HL-60 (cell line): ENCODE measurements around the gene CCDC117.

Source experiments
- DNase-seq, 2 experiments: peaks; one replicate each; pipeline ENCODE4 v3.0.0-alpha.2; 2010 to 2020; ENCODE audit warnings: low read depth in 1 of 2, low spot score in 1 of 2
- H3K27ac ChIP-seq: fragments of 250-450 bp; sonication (Bioruptor Pico); replicated peaks from 2 replicates; pipeline ENCODE4 v1.5.1; 2020; ENCODE audit warnings: mild to moderate bottlenecking, moderate library complexity
- H3K27me3 ChIP-seq: fragments of 250-450 bp; sonication (Bioruptor Pico); 2 replicates; pipeline ENCODE4 v1.5.1; 2021; ENCODE audit warnings: mild to moderate bottlenecking, moderate library complexity; ENCODE audit not compliant: insufficient read depth, poor library complexity, severe bottlenecking
- H3K4me3 ChIP-seq: replicated peaks from 2 replicates; pipeline ENCODE4 v1.5.1; 2011; ENCODE audit warnings: mild to moderate bottlenecking, control low read depth, low read length; ENCODE audit not compliant: insufficient read depth
- GABPA ChIP-seq: IDR thresholded peaks from 2 replicates; pipeline ENCODE4 v1.6.1; 2012; ENCODE audit warnings: low read depth
- POLR2AphosphoS5 ChIP-seq: IDR thresholded peaks from 2 replicates; pipeline ENCODE4 v1.6.1; 2012; ENCODE audit warnings: low read depth
- REST ChIP-seq: IDR thresholded peaks from 2 replicates; pipeline ENCODE4 v1.6.1; 2012; ENCODE audit warnings: low read depth; ENCODE audit not compliant: insufficient replicate concordance
- SPI1 ChIP-seq: IDR thresholded peaks from 2 replicates; pipeline ENCODE4 v1.6.1; 2012; ENCODE audit warnings: low read depth, mild to moderate bottlenecking, borderline replicate concordance
- TF ChIP-seq, protein P1 (sequence below): IDR thresholded peaks from one replicate; pipeline ENCODE4 v1.5.1; 2011; ENCODE audit warnings: low read length, control low read depth, inconsistent platforms; ENCODE audit not compliant: insufficient read depth

The CCDC117 gene

GRCh38 chr22:28791124-28791523 lies 18.6 kb downstream of the CCDC117 start:
- H3K27me3 ChIP-seq: no peaks in the 10 kb centered on the region
- DNase-seq: no peak
- TF ChIP-seq SPI1 (no peak), GABPA (no peak), POLR2AphosphoS5 (no peak), REST (no peak)
- TF ChIP-seq, protein P1, sequence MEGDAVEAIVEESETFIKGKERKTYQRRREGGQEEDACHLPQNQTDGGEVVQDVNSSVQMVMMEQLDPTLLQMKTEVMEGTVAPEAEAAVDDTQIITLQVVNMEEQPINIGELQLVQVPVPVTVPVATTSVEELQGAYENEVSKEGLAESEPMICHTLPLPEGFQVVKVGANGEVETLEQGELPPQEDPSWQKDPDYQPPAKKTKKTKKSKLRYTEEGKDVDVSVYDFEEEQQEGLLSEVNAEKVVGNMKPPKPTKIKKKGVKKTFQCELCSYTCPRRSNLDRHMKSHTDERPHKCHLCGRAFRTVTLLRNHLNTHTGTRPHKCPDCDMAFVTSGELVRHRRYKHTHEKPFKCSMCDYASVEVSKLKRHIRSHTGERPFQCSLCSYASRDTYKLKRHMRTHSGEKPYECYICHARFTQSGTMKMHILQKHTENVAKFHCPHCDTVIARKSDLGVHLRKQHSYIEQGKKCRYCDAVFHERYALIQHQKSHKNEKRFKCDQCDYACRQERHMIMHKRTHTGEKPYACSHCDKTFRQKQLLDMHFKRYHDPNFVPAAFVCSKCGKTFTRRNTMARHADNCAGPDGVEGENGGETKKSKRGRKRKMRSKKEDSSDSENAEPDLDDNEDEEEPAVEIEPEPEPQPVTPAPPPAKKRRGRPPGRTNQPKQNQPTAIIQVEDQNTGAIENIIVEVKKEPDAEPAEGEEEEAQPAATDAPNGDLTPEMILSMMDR: no peak
- H3K27ac ChIP-seq: no peak overlapping the region
- H3K4me3 ChIP-seq: no peak overlapping the region

DNA sequence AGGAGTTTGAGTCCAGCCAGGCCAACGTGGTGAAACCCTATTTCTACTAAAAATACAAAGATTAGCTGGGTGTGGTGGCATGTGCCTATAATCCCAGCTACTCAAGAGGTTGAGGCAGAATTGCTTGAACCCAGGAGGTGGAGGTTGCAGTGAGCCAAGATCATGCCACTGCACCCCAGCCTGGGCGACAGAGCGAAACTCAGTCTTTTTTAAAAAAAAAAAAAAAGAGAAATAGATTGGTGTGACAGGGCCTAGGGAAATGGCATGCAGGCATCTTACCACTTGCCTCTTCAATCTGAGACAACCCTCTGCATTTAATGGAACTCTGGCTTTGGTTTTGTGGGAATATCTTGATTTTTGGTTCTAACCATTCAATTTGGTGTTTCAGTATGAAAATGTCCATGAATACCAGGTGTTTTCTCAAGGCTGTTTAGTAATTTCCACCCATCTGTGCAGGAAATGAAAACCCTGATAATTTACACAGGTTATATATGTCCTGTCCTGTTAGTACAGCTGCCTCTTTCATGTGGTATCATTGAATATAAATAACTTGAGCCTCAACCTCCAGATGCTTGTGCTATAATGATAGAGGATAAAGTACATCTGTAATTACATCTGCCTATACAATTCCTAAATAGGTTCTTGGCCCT lies 19.5 kb downstream of the CCDC117 start:
- Histone ChIP-seq H3K27me3 (no peaks in the 10 kb centered on the region), H3K27ac (no peak overlapping the region), H3K4me3 (no peak overlapping the region)
- DNase-seq: no peak
- TF ChIP-seq SPI1: no peak
- no peak for TF ChIP-seq REST
- no peak for TF ChIP-seq POLR2AphosphoS5
- no peak for TF ChIP-seq GABPA
- TF ChIP-seq, protein P1: no peak

DNA sequence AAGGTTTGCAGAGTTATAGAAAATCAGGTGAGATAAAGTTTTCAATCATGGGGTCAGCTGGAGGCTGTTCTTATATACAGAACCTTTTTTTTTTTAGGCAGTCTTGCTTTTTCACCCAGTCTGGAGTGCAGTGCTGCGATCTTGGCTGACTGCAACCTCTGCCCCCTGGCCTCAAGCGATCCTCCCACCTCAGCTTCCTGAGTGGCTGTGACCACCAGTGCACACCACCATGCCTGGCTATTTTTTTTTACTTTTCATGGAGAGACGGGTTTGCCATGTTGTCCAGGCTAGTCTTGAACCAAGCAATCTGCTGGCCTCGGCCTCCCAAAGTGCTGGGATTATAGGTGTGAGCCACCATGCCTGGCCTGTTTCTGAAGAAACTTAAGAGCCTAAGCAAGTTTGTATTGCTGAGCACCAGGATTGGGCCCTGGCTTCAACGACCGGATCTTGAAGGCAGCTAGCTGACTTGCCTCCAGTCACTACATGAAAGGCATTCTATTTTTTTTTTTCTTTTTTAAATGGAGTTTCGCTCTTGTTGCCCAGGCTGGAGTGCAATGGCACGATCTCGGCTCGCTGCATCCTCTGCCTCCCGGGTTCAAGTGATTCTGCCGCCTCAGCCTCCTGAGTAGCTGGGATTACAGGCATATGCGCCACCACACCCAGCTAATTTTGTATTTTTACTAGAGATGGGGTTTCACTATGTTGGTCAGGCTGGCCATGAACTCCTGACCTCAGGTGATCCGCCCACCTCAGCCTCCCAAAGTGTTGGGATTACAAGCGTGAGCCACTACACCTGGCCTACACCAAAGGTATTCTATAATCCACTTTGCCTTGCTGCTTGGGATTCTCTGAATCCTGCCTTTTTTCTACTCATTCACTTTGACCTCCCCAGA lies 20.2 kb downstream of the CCDC117 start:
- DNase-seq: no peak
- H3K27ac ChIP-seq: no peak overlapping the region
- TF ChIP-seq POLR2AphosphoS5: peak; percentile 60; the same call in 1 of the 2 replicates
- TF ChIP-seq REST: no peak
- no peak for TF ChIP-seq GABPA

More for the DNA sequence above, 20.2 kb downstream of the CCDC117 start:
- no peaks in the 10 kb centered on the region for H3K27me3 ChIP-seq
- no peak overlapping the region for H3K4me3 ChIP-seq
